Pancreas (tissue), 10 donors: Measurements from ENCODE around the gene RAB1B. TPM values are rescaled to one million over a fixed set of nuclear protein-coding genes. Genes with fewer than 3 reads are reported as not detected.

Experiments used
- ATAC-seq, 4 donors: fragments of 200-7000 bp; cut with Tn5 transposase; one replicate each; pipeline versions ENCODE4 v1.8.0 to v1.9.1; 2020; ENCODE audit warnings: mild to moderate bottlenecking in 4 of 4, moderate library complexity in 4 of 4
- DNase-seq, 6 donors: peaks; one replicate each; pipeline ENCODE4 v3.0.0-alpha.2; 2020
- FAIRE-seq: peaks from 2 replicates; lab custom pipeline; 2012; peaks lifted over from hg19 to GRCh38; lab: Jason Lieb, UNC
- H3K27ac ChIP-seq, 4 donors: fragments of 200-600 bp; sonication (generic); 1 replicate in 3 of 4; 2 replicates in 1 of 4; pipeline versions ENCODE4 v1.5.0 to v1.8.0; 2020
- H3K27me3 ChIP-seq, 4 donors: fragments of 200-600 bp; one replicate each; pipeline ENCODE4 v1.8.0; 2021
- H3K36me3 ChIP-seq, 3 donors: fragments of 200-600 bp; sonication (generic) in 1 of 3; one replicate each; pipeline versions ENCODE4 v1.5.0 to v1.8.0; 2020 to 2021
- H3K4me1 ChIP-seq, 3 donors: fragments of 200-600 bp; one replicate each; pipeline ENCODE4 v1.8.0; 2021
- H3K4me3 ChIP-seq, 4 donors: fragments of 200-600 bp; sonication (generic) in 2 of 4; one replicate each; pipeline versions ENCODE4 v1.5.0 to v1.8.0; 2020 to 2021
- H3K9me3 ChIP-seq, 4 donors: fragments of 200-600 bp; one replicate each; pipeline ENCODE4 v1.8.0; 2021
- CTCF ChIP-seq, 4 donors: fragments of 200-600 bp; sonication (generic) in 3 of 4; IDR thresholded peaks; one replicate each; pipeline versions ENCODE4 v1.5.0 to v1.8.0; 2021; ENCODE audit warnings: antibody characterized with exemption in 4 of 4
- WGBS, 2 donors: extraction: QIAGEN DNeasy Blood & Tissue Kit; methylation state at CpG; one replicate each; pipeline ENCODE4 v1.1.7; 2013; 5-methylcytosine and 5-hydroxymethylcytosine counted together
- intact Hi-C, 3 donors: fragments of 100-400 bp; cut with DNase I; formaldehyde crosslinking; loops; one replicate each; pipeline versions ENCODE4 v1.11.1 to v1.14.2; 2022
- polyA plus RNA-seq, 2 donors: library from polyadenylated mRNA; stranded (reverse); fragments of 200-250 nt; gene quantifications; one replicate each; pipeline ENCODE4 v1.2.3, GENCODE V29; 2013
- total RNA-seq, 6 donors: library from RNA; stranded (reverse); fragmentation: NEBNext Ultra II Directional in 4 of 6; extraction: Animal tissue kit (Norgen Biotek cat#: 25700) in 4 of 6; gene quantifications; one replicate each; pipeline versions ENCODE4 v1.2.1 to v1.2.4, GENCODE V29; 2021 to 2023
- donor health status: healthy with polysubstance abuse.
- donor health status: DM: no; HTN: no; CAD: no; lungs with moderate emphysema.
- donor health status: DM: no; HTN: no; CAD: no.
- donor health status: control.
- donor health status: control.
- donor health status: Bipolar disorder and iron deficiency.
- donor health status: DM: yes; HTN: yes; CAD: no.
- donor health status: DM: no; HTN: no; CAD: no.
- donor health status: DM: no; HTN: no; CAD: no.
- donor health status: DM: yes; HTN: yes; CAD: no.

Gene RAB1B
- total and polyA plus RNA-seq, 8 donors: 36.8 to 96.2 (median 55.1) TPM

DNA sequence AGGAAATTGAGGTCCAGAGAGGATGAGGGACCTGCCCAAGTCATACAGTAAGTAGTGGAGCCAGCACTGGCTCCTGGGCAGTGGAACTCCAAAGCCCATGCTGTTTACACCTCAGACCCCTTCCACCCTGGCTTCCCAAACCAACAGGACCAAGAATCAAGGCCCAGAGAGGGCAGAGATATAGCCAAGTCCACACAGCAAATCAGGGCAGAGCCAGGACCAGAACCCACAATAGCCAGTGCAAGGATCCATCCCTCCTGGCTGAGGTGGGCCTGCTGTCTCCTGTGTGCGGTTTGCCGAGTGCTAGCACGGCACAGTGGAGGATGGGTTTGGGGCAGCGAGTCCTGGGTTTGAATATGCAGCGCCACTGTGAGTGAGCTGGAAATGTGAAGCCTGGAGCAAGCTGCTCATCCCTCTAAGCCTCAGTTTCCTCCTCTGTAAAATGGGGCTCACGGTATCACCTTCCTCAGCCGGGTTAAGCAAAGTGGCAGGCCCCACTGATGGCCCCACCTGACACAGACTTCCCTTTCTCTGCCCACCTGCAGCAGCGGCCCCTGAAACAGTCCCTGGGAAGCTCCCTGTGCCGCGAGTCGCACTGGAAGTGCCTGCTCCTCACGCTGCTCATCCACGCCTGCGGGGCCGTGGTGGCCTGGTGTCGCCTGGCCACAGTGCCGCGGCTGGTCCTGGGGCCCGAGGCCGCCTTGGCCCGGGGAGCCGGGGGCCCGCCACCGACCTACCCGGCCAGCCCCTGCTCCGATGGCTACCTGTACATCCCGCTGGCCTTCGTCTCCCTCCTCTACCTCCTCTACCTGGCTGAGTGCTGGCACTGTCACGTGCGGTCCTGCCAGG is 25.6 kb downstream of the RAB1B start:
- peaks cover 0 to 9% (median 9%) of the 10 kb centered on the region in 3 donors for H3K4me1 ChIP-seq
- intact Hi-C loops: no loop called here
- no peak for TF ChIP-seq CTCF (IDR thresholded peaks at IDR 0.05)
- DNase-seq (peak in 2 of 6 donors; percentile 1 to 58), ATAC-seq (no peak), FAIRE-seq (no peak)
- no peaks in the 10 kb centered on the region for H3K9me3 ChIP-seq
- H3K36me3 ChIP-seq: no peaks in the 10 kb centered on the region
- WGBS, 2 donors: 83 to 88% methylated on average over 28 to 30 of the region's 30 CpGs
- H3K27ac ChIP-seq: no peak overlapping the region
- no peak overlapping the region for H3K4me3 ChIP-seq
- no peaks in the 10 kb centered on the region for H3K27me3 ChIP-seq

GRCh38 chr11:66294626-66295620 is 26.5 kb downstream of the RAB1B start:
- DNase-seq (peak in 2 of 6 donors; percentile 2 to 62), ATAC-seq (no peak), FAIRE-seq (no peak)
- intact Hi-C loops: no loop called here
- WGBS, 2 donors: 80 to 82% methylated on average over 108 to 123 of the region's 123 CpGs
- no peak for TF ChIP-seq CTCF (IDR thresholded peaks at IDR 0.05)
- H3K9me3 ChIP-seq: no peaks in the 10 kb centered on the region
- no peaks in the 10 kb centered on the region for H3K27me3 ChIP-seq
- H3K4me3 ChIP-seq: no peak overlapping the region
- H3K27ac ChIP-seq: no peak overlapping the region
- peaks cover 0 to 8% (median 6%) of the 10 kb centered on the region in 3 donors for H3K4me1 ChIP-seq
- no peaks in the 10 kb centered on the region for H3K36me3 ChIP-seq

- no peak for DNase-seq
- no peak for ATAC-seq
- Histone ChIP-seq H3K36me3 (no peaks in the 10 kb centered on the region), H3K27me3 (no peaks in the 10 kb centered on the region), H3K27ac (no peak overlapping the region), H3K4me3 (no peak overlapping the region), H3K9me3 (no peaks in the 10 kb centered on the region), H3K4me1 (no peaks in the 10 kb centered on the region)
- WGBS, 2 donors: 56 to 63% methylated on average over 8 of the region's 8 CpGs
- no peak for TF ChIP-seq CTCF (IDR thresholded peaks at IDR 0.05)
- FAIRE-seq: no peak
- intact Hi-C loops: no loop called here
Observed at GRCh38 chr11:66297610-66298009, 29.2 kb downstream of the RAB1B start.

GRCh38 chr11:66299186-66299585 is 30.7 kb downstream of the RAB1B start:
- H3K9me3 ChIP-seq: no peaks in the 10 kb centered on the region
- no peaks in the 10 kb centered on the region for H3K36me3 ChIP-seq
- no peak for DNase-seq
- H3K27ac ChIP-seq: no peak overlapping the region
- no peak for ATAC-seq
- H3K4me1 ChIP-seq: no peaks in the 10 kb centered on the region
- FAIRE-seq: no peak
- H3K27me3 ChIP-seq: no peaks in the 10 kb centered on the region
- no peak for TF ChIP-seq CTCF (IDR thresholded peaks at IDR 0.05)
- WGBS, 2 donors: 65 to 70% methylated on average over 3 of the region's 3 CpGs
- no peak overlapping the region for H3K4me3 ChIP-seq
- intact Hi-C loops: no loop called here
